Suprapubic skin (tissue), 4 donors: ENCODE results near the gene MICU1.

Source experiments
- POLR2A ChIP-seq, 2 donors: fragments of 450-650 bp; IDR thresholded peaks; one replicate each; pipeline ENCODE4 v1.6.1; 2017; ENCODE audit warnings: antibody characterized with exemption in 2 of 2, mild to moderate bottlenecking in 2 of 2, moderate library complexity in 2 of 2
- POLR2AphosphoS5 ChIP-seq, 3 donors: sonication (generic); formaldehyde crosslinking; IDR thresholded peaks; one replicate each; pipeline ENCODE4 v1.6.1; 2017; ENCODE audit warnings: antibody characterized with exemption in 3 of 3
- TF ChIP-seq, protein P1 (sequence below), 2 donors: fragments of 200-600 bp in 1 of 2; fragments of 450-650 bp in 1 of 2; sonication (generic) in 1 of 2; IDR thresholded peaks; one replicate each; pipeline ENCODE4 v1.5.1; 2016 to 2019; ENCODE audit warnings: antibody characterized with exemption in 2 of 2, mild to moderate bottlenecking in 1 of 2, moderate library complexity in 1 of 2

DNA sequence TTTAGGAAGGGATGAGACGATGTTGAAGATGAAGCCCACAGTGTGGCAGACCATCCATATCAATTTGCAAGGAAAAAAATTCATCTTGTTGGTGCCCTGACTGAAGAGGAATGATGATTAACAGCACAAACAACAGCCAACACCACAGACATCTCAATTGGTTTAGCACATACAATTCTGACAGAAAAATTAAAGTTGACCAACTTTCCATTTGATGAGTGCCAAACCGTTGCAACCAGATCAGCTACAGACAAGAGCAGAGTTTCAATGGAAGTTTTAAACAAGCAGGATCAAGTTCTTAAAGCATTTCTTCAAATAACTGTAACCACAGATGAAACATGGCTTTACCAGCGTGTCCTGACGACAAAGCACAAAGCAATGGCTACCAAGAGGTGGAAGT lies 138.8 kb downstream of the MICU1 start:
- TF ChIP-seq, protein P1, sequence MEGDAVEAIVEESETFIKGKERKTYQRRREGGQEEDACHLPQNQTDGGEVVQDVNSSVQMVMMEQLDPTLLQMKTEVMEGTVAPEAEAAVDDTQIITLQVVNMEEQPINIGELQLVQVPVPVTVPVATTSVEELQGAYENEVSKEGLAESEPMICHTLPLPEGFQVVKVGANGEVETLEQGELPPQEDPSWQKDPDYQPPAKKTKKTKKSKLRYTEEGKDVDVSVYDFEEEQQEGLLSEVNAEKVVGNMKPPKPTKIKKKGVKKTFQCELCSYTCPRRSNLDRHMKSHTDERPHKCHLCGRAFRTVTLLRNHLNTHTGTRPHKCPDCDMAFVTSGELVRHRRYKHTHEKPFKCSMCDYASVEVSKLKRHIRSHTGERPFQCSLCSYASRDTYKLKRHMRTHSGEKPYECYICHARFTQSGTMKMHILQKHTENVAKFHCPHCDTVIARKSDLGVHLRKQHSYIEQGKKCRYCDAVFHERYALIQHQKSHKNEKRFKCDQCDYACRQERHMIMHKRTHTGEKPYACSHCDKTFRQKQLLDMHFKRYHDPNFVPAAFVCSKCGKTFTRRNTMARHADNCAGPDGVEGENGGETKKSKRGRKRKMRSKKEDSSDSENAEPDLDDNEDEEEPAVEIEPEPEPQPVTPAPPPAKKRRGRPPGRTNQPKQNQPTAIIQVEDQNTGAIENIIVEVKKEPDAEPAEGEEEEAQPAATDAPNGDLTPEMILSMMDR (IDR thresholded peaks at IDR 0.05) = no peak
- TF ChIP-seq POLR2A (IDR thresholded peaks at IDR 0.05) (no peak), POLR2AphosphoS5 (IDR thresholded peaks at IDR 0.05) (no peak)
